GM18861 (cell line): ENCODE results near the gene SSNA1.
"Not testable (repeated sequence)": the region's sequence is repeated elsewhere in the genome, so short reads cannot be mapped to it uniquely, and the experiment has no call there.

Source experiments
- ATAC-seq: cut with Tn5 transposase; IDR thresholded peaks from one replicate; pipeline ENCODE4 v1.9.1; 2021; ENCODE audit not compliant: unreplicated experiment

SSNA1 gene

GRCh38 chr9:137229903-137230704 lies 41.6 kb downstream of the SSNA1 start:
- ATAC-seq = no peak

GRCh38 chr9:137230705-137231371 lies 42.4 kb downstream of the SSNA1 start, which contains the start of gene SLC34A3:
Gene SLC34A3, plus strand, starts transcription at chr9:137230901. Its CDS starts 802 bp downstream, at chr9:137231703.
- ATAC-seq = no peak

GRCh38 chr9:137231372-137232039 lies 43.0 kb downstream of the SSNA1 start:
- no peak for ATAC-seq

GRCh38 chr9:137232101-137232500 lies 43.6 kb downstream of the SSNA1 start:
- ATAC-seq = no peak

- no peak for ATAC-seq
These were observed 44.0 kb downstream of the SSNA1 start for GRCh38 chr9:137232510-137232909.

- no peak for ATAC-seq
These were observed 44.9 kb downstream of the SSNA1 start for GRCh38 chr9:137233143-137233980.

- ATAC-seq = no peak
These were observed 45.7 kb downstream of the SSNA1 start for GRCh38 chr9:137234055-137234697.

- no peak for ATAC-seq
These were observed 46.4 kb downstream of the SSNA1 start for GRCh38 chr9:137234758-137235423.

GRCh38 chr9:137235424-137236237 lies 47.2 kb downstream of the SSNA1 start:
- no peak for ATAC-seq

- ATAC-seq = no peak
These were observed 47.9 kb downstream of the SSNA1 start for GRCh38 chr9:137236238-137236935.

GRCh38 chr9:137236936-137237421 lies 48.5 kb downstream of the SSNA1 start:
- ATAC-seq = no peak

- ATAC-seq = no peak
These were observed 49.6 kb downstream of the SSNA1 start for GRCh38 chr9:137237759-137238726.

- not testable (repeated sequence) for ATAC-seq
These were observed 51.2 kb downstream of the SSNA1 start for GRCh38 chr9:137239541-137240200.
